ENCODE data around the gene ASPM.
"Not testable (repeated sequence)": the region's sequence is repeated elsewhere in the genome, so short reads cannot be mapped to it uniquely, and the experiment has no call there.

The ASPM gene

DNA sequence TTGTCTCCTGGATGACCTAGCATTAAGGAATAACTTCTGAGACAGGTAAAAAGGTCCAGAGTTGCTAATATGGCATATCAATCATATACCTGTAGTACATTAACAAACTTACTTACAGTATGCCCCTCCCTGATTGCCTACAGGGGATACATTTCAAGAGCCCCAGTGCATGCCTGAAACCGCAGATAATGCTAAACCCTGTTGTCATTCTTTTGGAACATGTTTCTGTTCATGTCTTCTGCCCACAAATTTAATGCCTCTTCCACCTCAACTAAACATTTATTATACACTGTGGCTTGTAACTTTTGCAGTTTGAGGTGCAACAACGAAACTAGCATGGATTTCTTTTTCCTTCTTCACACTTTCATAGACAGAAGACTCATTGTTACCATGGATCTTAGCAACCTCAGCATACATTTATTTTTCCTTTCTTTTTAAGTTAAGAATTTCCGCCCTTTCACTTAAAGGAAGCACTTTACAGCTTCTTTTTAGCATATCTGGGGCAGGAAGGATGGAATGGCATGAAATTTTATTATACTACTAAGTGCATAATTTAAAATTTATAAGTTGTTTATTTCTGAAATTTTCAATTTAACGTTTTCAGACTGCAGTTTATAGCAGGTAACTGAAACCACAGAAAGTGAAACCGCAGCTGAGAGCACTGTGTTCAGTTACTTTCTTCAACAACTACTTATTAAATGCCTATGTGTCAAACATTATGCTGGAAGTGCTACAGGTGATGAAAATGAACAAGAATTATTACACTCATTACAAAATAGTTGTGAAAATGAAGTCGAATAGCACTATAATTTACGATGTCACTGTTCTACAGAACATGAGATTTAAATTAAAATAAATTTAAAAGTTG is 104.7 kb downstream of the ASPM start:
- H3K4me2 ChIP-seq (ENCODE audit: low read depth, low read length), result peak overlapping the region; percentile 56

DNA sequence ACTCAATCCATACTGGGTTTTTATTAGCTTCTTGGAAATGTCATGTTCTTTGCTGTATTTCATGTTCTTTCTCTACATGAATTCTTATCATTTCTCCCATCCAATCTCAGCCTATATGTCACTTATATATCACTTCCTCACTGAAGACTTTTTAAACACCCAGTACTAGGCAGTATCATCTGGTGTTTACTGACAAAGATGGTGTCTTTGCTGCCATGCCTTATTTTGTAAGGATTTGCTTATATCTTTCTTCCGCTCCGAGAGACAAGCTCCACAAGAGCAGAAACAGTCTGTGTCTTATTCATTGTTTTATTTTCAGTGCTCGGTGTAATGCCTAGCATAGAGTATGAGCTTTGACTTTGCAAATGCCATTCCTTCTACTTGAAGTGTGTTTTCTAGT is 109.6 kb downstream of the ASPM start:
- no peaks in the 10 kb centered on the region for H3K79me2 ChIP-seq (ENCODE audit: low read length)
- no peak overlapping the region for H3K9ac ChIP-seq (ENCODE audit: low read length)
- no peak overlapping the region for H2AFZ ChIP-seq (ENCODE audit: low read length)
- H3K27ac ChIP-seq (ENCODE audit: low read length), result no peak overlapping the region
- no peak overlapping the region for H3K4me2 ChIP-seq (ENCODE audit: low read depth, low read length)
- H3K36me3 ChIP-seq (replicated peaks; ENCODE audit: insufficient read depth, low read length), result no peaks in the 10 kb centered on the region
- peaks cover 5% of the 10 kb centered on the region; the same call in 1 of the 2 replicates for H3K4me1 ChIP-seq (ENCODE audit: low read length)
- H4K20me1 ChIP-seq (ENCODE audit: insufficient read depth, low read length), result no peaks in the 10 kb centered on the region
- no peak for DNase-seq
- H3K9me3 ChIP-seq (replicated peaks; ENCODE audit: insufficient read depth, low read length), result no peaks in the 10 kb centered on the region
- peaks cover 15% of the 10 kb centered on the region; the same call in 1 of the 2 replicates for H3K27me3 ChIP-seq (replicated peaks; ENCODE audit: insufficient read depth, low read length)
- H3K4me3 ChIP-seq (ENCODE audit: low read length), result no peak overlapping the region
- H3K9me2 ChIP-seq (replicated peaks; ENCODE audit: insufficient read depth, low read length), result no peaks in the 10 kb centered on the region
- no peak for TF ChIP-seq EZH2 (optimal IDR thresholded peaks at IDR 0.05; ENCODE audit: low read depth, low read length)
- TF ChIP-seq, protein P1, sequence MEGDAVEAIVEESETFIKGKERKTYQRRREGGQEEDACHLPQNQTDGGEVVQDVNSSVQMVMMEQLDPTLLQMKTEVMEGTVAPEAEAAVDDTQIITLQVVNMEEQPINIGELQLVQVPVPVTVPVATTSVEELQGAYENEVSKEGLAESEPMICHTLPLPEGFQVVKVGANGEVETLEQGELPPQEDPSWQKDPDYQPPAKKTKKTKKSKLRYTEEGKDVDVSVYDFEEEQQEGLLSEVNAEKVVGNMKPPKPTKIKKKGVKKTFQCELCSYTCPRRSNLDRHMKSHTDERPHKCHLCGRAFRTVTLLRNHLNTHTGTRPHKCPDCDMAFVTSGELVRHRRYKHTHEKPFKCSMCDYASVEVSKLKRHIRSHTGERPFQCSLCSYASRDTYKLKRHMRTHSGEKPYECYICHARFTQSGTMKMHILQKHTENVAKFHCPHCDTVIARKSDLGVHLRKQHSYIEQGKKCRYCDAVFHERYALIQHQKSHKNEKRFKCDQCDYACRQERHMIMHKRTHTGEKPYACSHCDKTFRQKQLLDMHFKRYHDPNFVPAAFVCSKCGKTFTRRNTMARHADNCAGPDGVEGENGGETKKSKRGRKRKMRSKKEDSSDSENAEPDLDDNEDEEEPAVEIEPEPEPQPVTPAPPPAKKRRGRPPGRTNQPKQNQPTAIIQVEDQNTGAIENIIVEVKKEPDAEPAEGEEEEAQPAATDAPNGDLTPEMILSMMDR (IDR thresholded peaks at IDR 0.05; ENCODE audit: low read length), result no peak
- no peak for TF ChIP-seq EZH2phosphoT487 (IDR thresholded peaks at IDR 0.05; ENCODE audit: low read length)
- H3F3A ChIP-seq (ENCODE audit: insufficient read depth, low read length), result 0 out of 2 replicates have a peak, but pooled peaks cover 3% of the 10 kb centered on the region

More for the DNA sequence above, 104.7 kb downstream of the ASPM start:
- Histone ChIP-seq H3K79me2 (ENCODE audit: low read length) (no peaks in the 10 kb centered on the region), H3K27me3 (replicated peaks; ENCODE audit: insufficient read depth, low read length) (peaks cover 26% of the 10 kb centered on the region), H3F3A (ENCODE audit: insufficient read depth, low read length) (0 out of 2 replicates have a peak, but pooled peaks cover 5% of the 10 kb centered on the region), H3K4me3 (ENCODE audit: low read length) (peak overlapping the region; percentile 26), H3K36me3 (replicated peaks; ENCODE audit: insufficient read depth, low read length) (no peaks in the 10 kb centered on the region), H3K9me2 (replicated peaks; ENCODE audit: insufficient read depth, low read length) (no peaks in the 10 kb centered on the region), H3K4me1 (ENCODE audit: low read length) (peaks cover 5% of the 10 kb centered on the region; the same call in 1 of the 2 replicates), H4K20me1 (ENCODE audit: insufficient read depth, low read length) (no peaks in the 10 kb centered on the region), H2AFZ (ENCODE audit: low read length) (no peak overlapping the region), H3K9ac (ENCODE audit: low read length) (no peak overlapping the region), H3K27ac (ENCODE audit: low read length) (no peak overlapping the region), H3K9me3 (replicated peaks; ENCODE audit: insufficient read depth, low read length) (no peaks in the 10 kb centered on the region)
- DNase-seq, result peak; percentile 79
- TF ChIP-seq EZH2phosphoT487 (IDR thresholded peaks at IDR 0.05; ENCODE audit: low read length) (no peak), EZH2 (optimal IDR thresholded peaks at IDR 0.05; ENCODE audit: low read depth, low read length) (no peak)
- TF ChIP-seq, protein P1 (IDR thresholded peaks at IDR 0.05; ENCODE audit: low read length), result no peak

DNA sequence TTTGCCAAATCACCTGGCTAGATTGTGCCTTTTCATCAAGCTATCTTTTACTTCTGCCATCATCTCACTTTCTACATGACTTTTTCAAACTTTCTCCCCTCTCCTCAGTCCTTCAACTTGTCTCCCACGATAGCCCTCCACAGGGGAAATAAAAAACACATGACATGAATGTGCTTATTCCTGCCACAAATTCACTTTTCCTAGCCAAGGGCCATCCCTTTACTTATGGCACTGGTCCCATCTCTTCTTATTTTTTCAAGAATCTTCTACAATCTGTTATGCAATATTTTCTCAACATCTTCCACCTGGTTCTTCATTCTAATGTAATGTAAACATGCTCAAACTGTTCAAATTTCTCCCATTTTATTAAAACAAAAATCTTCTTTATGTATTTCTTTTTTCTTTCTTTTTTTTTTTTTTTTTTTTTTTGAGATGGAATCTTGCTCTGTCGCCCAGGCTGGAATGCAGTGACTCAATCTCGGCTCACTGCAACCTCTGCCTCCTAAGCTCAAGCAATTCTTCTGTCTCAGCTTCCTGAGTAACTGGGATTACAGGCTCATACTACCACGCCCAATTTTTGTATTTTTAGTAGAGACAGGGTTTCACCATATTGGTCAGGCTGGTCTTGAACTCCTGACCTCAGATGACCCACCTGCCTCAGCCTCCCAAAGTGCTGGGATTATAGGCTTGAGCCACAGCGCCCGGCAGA is 111.7 kb downstream of the ASPM start:
- H3K9me3 ChIP-seq (replicated peaks; ENCODE audit: insufficient read depth, low read length); H3K79me2 ChIP-seq (ENCODE audit: low read length); H3F3A ChIP-seq (ENCODE audit: insufficient read depth, low read length); H3K36me3 ChIP-seq (replicated peaks; ENCODE audit: insufficient read depth, low read length); H3K27ac ChIP-seq (ENCODE audit: low read length); DNase-seq; H4K20me1 ChIP-seq (ENCODE audit: insufficient read depth, low read length); H2AFZ ChIP-seq (ENCODE audit: low read length); H3K9ac ChIP-seq (ENCODE audit: low read length); H3K4me1 ChIP-seq (ENCODE audit: low read length); H3K4me3 ChIP-seq (ENCODE audit: low read length); H3K4me2 ChIP-seq (ENCODE audit: low read depth, low read length); H3K27me3 ChIP-seq (replicated peaks; ENCODE audit: insufficient read depth, low read length); H3K9me2 ChIP-seq (replicated peaks; ENCODE audit: insufficient read depth, low read length): not testable (repeated sequence)
